ENCODE results near the gene ELAVL2.

The ELAVL2 gene

GRCh38 chr9:23683611-23684061 lies 142.4 kb downstream of the ELAVL2 start:
- TF ChIP-seq, protein P1, sequence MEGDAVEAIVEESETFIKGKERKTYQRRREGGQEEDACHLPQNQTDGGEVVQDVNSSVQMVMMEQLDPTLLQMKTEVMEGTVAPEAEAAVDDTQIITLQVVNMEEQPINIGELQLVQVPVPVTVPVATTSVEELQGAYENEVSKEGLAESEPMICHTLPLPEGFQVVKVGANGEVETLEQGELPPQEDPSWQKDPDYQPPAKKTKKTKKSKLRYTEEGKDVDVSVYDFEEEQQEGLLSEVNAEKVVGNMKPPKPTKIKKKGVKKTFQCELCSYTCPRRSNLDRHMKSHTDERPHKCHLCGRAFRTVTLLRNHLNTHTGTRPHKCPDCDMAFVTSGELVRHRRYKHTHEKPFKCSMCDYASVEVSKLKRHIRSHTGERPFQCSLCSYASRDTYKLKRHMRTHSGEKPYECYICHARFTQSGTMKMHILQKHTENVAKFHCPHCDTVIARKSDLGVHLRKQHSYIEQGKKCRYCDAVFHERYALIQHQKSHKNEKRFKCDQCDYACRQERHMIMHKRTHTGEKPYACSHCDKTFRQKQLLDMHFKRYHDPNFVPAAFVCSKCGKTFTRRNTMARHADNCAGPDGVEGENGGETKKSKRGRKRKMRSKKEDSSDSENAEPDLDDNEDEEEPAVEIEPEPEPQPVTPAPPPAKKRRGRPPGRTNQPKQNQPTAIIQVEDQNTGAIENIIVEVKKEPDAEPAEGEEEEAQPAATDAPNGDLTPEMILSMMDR (IDR thresholded peaks at IDR 0.05; ENCODE audit: control insufficient read depth, extremely low read depth, insufficient read depth), result no peak
- H3K4me3 ChIP-seq (ENCODE audit: low read depth, low read length), result no peak overlapping the region

DNA sequence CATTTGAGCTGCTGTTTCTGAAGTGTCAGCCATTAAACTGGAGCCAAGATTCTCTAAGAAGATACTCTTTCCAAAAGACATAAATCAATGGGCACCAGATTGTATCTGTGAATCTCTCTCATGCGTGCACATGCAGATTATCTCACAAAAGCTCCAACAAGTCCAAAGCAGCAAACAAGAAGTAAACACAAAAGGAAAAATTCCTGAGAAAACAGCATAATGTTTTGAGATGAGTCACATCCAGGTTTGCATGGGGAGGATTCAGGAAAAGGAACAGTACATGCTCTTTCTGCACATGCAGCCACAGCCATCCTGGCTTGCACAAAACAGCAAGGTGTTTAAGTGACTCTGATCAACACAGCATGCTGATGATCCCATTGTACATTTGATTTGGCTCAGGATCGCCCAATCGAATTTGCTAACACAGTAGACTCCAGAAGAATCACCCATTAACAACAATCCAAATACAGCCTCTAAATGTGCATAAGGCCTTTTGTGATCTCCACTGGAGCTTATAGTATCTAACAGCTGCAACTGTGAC lies 143.1 kb downstream of the ELAVL2 start:
- no peak overlapping the region for H3K4me3 ChIP-seq (ENCODE audit: low read depth, low read length)
- DNase-seq (ENCODE audit: low read depth), result no peak
- TF ChIP-seq, protein P1 (IDR thresholded peaks at IDR 0.05; ENCODE audit: control insufficient read depth, extremely low read depth, insufficient read depth), result no peak

More at GRCh38 chr9:23683611-23684061, 142.4 kb downstream of the ELAVL2 start:
- no peak for DNase-seq (ENCODE audit: low read depth)

DNA sequence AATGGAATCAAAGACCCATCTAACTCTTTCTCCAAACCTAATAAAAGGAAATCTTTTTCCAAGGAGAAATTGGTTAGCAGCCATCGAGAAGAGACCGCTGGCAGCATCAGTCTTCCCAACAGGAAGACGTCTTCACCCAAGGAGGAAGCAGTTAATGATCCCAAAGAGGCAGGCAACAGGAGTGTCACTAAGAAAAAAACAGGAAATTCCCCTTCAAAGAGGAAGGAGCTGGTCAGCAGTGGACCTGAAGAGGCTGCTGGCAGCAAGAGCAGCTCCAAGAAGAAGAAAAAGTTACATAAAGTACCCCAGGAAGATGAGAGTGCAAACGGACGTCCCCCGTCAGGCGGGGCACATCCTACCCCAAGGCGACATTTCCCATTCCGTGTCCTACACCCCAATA lies 143.7 kb downstream of the ELAVL2 start:
- DNase-seq (ENCODE audit: low read depth), result no peak

GRCh38 chr9:23677446-23677845 lies 148.6 kb downstream of the ELAVL2 start:
- TF ChIP-seq, protein P1 (IDR thresholded peaks at IDR 0.05; ENCODE audit: control insufficient read depth, extremely low read depth, insufficient read depth), result no peak
- H3K4me3 ChIP-seq (ENCODE audit: low read depth, low read length), result no peak overlapping the region
- no peak for DNase-seq (ENCODE audit: low read depth)

More for the DNA sequence above, 143.7 kb downstream of the ELAVL2 start:
- TF ChIP-seq, protein P1 (IDR thresholded peaks at IDR 0.05; ENCODE audit: control insufficient read depth, extremely low read depth, insufficient read depth), result no peak
- no peak overlapping the region for H3K4me3 ChIP-seq (ENCODE audit: low read depth, low read length)

GRCh38 chr9:23674016-23674585 lies 151.9 kb downstream of the ELAVL2 start:
- DNase-seq (ENCODE audit: low read depth), result no peak
- H3K4me3 ChIP-seq (ENCODE audit: low read depth, low read length), result no peak overlapping the region
- TF ChIP-seq, protein P1 (IDR thresholded peaks at IDR 0.05; ENCODE audit: control insufficient read depth, extremely low read depth, insufficient read depth), result no peak

GRCh38 chr9:23672151-23672550 lies 153.9 kb downstream of the ELAVL2 start:
- DNase-seq (ENCODE audit: low read depth), result no peak
- TF ChIP-seq, protein P1 (IDR thresholded peaks at IDR 0.05; ENCODE audit: control insufficient read depth, extremely low read depth, insufficient read depth), result no peak
- H3K4me3 ChIP-seq (ENCODE audit: low read depth, low read length), result no peak overlapping the region

DNA sequence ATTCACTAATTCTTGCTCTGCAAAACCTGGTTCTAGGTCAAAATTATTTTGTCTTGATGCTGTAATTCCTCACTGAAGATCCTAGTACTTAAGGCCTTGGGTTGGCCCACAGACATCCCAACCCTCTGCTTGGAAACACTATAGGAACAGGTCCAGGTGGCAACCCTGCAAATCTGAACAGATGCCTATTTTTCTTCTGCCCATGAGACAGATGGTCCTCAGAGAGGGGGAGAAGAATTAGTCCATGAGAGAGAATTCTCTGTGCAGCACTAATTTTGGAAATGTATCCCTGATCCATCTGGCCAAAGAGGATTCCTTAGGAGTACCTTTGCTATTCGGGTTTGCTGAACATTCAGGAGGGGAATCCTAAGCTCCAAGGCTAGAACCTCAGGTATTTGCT lies 156.3 kb downstream of the ELAVL2 start:
- TF ChIP-seq, protein P1 (IDR thresholded peaks at IDR 0.05; ENCODE audit: control insufficient read depth, extremely low read depth, insufficient read depth), result no peak
- no peak for DNase-seq (ENCODE audit: low read depth)
- no peak overlapping the region for H3K4me3 ChIP-seq (ENCODE audit: low read depth, low read length)
